ENCODE data around the gene ESR2.

GRCh38 chr14:64082837-64083236 lies 211.3 kb downstream of the ESR2 start:
- no peak for TF ChIP-seq POLR2A (IDR thresholded peaks at IDR 0.05; ENCODE audit: low read length)
- TF ChIP-seq GATA1 (IDR thresholded peaks at IDR 0.05; ENCODE audit: low read depth, low read length) = no peak

Measured in erythroblast (primary cell).